ENCODE results near the gene AGTRAP.

The AGTRAP gene

GRCh38 chr1:11736746-11737639 lies 1.1 kb downstream of the AGTRAP start:
- no peak for DNase-seq

GRCh38 chr1:11738096-11738495 lies 2.2 kb downstream of the AGTRAP start:
- DNase-seq: no peak

- DNase-seq: no peak
Observed at GRCh38 chr1:11738783-11739182, 2.8 kb downstream of the AGTRAP start.

GRCh38 chr1:11740258-11741192 lies 4.6 kb downstream of the AGTRAP start:
- DNase-seq: no peak

GRCh38 chr1:11741482-11741881 lies 5.5 kb downstream of the AGTRAP start:
- DNase-seq: no peak

GRCh38 chr1:11741919-11742558 lies 6.1 kb downstream of the AGTRAP start:
- no peak for DNase-seq

GRCh38 chr1:11744287-11744686 lies 8.4 kb downstream of the AGTRAP start:
- no peak for DNase-seq

- DNase-seq: no peak
Observed at GRCh38 chr1:11746092-11746491, 10.2 kb downstream of the AGTRAP start.

- DNase-seq: no peak
Observed at GRCh38 chr1:11746795-11747487, 11.0 kb downstream of the AGTRAP start.

GRCh38 chr1:11748294-11749202 lies 12.6 kb downstream of the AGTRAP start:
- no peak for DNase-seq

- DNase-seq: no peak
Observed at GRCh38 chr1:11749203-11749689, 13.3 kb downstream of the AGTRAP start.

- no peak for DNase-seq
Observed at GRCh38 chr1:11749996-11750395, 14.1 kb downstream of the AGTRAP start.

GRCh38 chr1:11751087-11751486 lies 15.2 kb downstream of the AGTRAP start:
- no peak for DNase-seq

- DNase-seq: no peak
Observed at GRCh38 chr1:11752359-11753088, 16.6 kb downstream of the AGTRAP start.

- no peak for DNase-seq
Observed at GRCh38 chr1:11753555-11754208, 17.7 kb downstream of the AGTRAP start.

- no peak for DNase-seq
Observed at GRCh38 chr1:11757047-11757446, 21.1 kb downstream of the AGTRAP start.

GRCh38 chr1:11759791-11760190 lies 23.9 kb downstream of the AGTRAP start:
- DNase-seq: no peak

- no peak for DNase-seq
Observed at GRCh38 chr1:11761285-11761684, 25.3 kb downstream of the AGTRAP start.

- no peak for DNase-seq
Observed at GRCh38 chr1:11761988-11762406, 26.1 kb downstream of the AGTRAP start, which contains the start of gene C1orf167. C1orf167 (plus strand) TSS chr1:11762193; CDS start chr1:11764401, 2,208 bp downstream.

- DNase-seq: no peak
Observed at GRCh38 chr1:11764115-11764514, 28.2 kb downstream of the AGTRAP start.

Data from NCI-H2081 treated with DMSO at 0.1 percent for 48 hours (cell line).